ENCODE measurements around the gene ANKRD28.
"Not testable (repeated sequence)": the region's sequence is repeated elsewhere in the genome, so short reads cannot be mapped to it uniquely, and the experiment has no call there.

Gene ANKRD28

DNA sequence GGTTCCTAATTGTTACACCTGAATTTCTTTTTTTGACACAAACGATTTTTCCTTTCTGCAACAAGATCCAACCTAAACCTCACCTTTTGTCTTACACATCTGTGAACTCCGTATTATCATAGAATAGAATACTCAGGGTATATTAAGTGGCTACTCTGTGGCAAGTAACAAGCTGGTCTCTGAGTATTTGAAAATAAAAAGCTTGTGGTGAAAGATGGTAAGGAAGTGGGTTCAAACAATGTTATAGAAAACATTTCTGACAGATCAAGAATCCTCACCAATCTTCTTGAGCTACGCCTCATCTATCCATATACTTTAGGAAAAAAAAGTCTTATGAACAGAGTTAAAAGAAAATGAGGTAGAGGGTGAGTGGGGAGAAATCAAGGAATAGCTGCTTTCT is 3.5 kb upstream of the ANKRD28 start:
- DNase-seq = no peak

DNA sequence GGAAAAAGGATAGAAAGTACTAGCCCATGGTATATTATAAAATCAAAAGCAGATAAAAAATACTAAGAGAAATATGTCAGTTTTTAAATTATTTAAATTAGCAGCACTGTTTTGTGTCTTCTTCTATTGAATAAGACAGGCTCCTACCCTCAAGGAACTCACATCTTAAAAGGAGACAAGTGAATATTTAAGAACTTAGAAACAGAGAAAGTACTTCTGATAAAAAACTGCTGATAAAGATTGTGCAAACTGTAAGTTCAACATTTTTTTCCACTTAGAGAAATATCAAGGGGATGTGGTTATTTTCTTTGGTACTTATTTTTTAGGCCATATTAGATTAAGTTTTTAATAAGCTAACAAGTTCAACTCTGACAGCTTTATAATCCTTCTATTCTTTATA is 3.0 kb upstream of the ANKRD28 start:
- no peak for DNase-seq

GRCh38 chr3:15800327-15800726 is 2.5 kb upstream of the ANKRD28 start:
- no peak for DNase-seq

DNA sequence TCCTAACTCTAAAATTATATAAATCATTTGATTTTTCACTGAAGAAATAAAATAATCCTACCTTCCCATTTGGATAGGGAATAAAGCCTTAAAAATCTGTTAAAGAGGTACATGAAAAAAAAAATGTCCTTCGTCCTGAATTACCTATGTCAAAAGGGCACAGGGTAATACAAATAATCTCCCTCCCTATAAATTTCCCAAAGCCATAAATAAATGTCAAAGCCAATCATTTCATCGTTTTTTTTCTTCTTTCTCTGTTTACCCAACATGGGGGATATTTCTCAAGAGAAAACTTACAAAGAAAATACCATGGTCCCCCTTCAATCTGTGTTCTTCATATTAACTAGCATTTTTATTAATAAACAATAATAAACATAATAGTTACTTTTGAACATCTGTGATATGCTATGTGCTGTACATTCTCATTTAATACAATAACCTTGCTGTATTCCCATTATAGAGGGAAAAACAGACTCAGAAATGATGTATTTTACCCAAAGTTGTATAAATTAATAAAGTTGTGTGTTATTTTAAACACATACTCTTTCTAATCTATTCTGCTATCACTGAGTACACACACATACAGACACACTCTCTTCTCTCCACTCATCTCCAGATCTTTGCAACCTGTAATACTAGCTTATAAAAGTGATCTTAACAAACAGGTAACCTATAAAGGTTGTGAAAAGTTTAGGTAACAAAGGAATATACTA is 910 bp upstream of the ANKRD28 start:
- DNase-seq = no peak

- no peak for DNase-seq
Observed at GRCh38 chr3:15796771-15797641, 773 bp downstream of the ANKRD28 start.

- DNase-seq = no peak
Observed at GRCh38 chr3:15796331-15796730, 1.4 kb downstream of the ANKRD28 start.

- DNase-seq = no peak
Observed at GRCh38 chr3:15795651-15796308, 2.0 kb downstream of the ANKRD28 start.

DNA sequence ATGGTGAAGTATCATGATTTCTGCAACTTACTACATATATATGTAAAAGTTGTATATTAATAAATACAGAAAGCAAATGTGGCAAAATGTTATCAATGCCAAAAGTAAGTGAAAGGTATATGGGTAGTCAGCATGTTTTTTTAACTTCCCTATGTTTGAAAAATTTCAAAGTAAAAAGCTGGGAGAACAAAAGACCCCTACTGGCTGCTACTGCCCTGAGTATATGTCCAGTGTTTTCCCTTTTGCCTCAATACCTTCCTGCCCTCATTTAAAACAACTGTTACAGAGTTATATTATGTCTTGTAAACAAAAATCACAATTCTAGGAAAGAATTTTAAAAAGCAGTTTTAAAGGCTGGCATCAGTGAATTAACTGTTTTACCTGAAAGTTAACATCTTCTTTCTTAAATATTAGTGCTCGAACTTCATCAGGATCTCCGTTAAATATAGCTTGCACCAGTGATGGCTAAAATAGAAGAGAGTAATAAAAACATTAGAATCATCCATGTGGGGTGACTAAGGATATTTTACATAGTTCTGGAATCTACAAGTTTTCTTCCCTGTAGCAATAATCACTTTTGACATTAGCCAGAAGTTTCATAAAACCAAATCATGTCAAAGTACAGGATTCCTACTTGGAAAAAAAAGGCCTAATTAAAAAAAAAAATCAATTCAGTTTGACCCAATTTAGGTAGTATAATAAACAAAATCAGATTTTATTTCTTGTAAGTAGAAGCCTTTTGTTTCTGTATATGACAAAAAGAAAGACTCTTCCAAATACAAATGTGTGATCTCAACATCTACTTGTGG is 2.7 kb downstream of the ANKRD28 start:
- DNase-seq = no peak

DNA sequence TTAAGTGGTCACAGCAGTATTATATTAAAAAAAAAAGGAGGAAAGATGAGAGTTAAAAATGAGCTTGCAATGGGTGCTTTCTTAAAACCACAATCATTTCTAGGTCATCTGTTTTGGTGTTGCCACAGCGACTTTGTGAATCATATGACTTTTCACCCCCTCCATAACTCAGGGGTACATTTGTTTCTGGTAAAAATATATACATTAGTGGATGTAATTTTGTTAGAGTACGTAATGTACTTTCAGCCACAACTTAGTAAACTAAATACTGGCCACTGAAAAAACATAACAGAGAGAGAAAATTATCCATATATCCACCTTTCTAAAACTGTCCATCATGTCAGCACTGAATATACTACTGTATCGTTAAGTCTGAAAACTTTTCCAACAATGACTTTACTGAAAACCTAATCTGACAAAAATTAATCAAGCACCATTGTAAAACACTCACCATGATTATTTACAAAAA is 3.4 kb downstream of the ANKRD28 start:
- DNase-seq = no peak

GRCh38 chr3:15791525-15791924 is 6.3 kb downstream of the ANKRD28 start:
- DNase-seq = no peak

DNA sequence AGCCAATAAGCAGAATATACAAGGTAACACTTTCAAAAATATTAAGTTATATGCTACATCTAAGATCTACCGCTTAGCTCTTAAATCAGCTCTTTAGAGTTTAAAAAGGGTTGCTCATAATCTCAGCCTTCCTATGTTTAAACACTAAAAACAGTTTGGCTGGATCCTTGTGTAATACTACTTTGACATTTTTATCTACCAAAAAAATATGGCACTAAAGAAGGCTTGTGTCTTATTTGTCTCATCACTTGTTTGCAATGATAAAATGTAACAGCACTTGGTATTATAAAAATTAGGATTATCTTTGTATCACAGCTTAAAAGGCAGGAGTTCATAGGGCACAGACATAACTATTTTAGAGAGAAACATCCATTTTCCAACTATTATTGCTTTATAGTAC is 9.8 kb downstream of the ANKRD28 start:
- DNase-seq = no peak

DNA sequence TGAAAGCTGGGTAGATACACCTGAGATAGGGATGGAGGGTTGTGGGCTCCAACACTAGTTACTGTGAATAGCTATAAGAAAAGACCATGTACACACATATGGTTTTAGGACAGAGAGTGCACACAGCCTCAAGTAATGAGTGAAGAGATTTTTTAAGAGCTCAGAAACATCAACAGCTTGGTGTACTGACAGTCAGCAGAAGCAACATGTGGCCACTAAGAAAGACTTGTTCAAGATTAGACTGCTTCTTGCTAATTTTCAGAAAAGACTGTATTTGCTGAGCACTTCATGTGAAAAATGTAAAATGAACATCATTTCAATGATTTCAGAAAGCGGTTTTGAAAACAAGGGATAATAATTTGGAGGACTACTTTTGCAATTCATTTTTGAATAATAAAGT is 10.3 kb downstream of the ANKRD28 start:
- no peak for DNase-seq

GRCh38 chr3:15783361-15783969 is 14.3 kb downstream of the ANKRD28 start:
- no peak for DNase-seq

DNA sequence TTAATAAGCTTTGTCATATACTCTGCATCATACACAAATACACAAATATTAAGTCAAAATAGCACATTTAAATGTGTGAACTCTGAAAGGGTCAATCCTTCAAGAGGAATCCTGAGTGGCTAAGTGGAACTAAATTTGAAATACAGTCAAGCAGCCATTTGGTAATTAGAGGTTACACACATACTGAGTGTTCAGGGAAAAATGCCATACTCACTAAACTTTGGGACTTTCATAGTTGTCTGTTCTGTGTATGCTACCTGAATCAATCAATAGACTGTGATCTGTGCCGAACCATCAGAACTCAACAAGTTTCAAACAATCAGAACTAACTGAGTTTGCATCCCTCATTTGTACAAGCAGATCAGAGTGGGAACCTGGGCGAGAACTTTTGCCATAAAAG is 15.3 kb downstream of the ANKRD28 start:
- DNase-seq = no peak

DNA sequence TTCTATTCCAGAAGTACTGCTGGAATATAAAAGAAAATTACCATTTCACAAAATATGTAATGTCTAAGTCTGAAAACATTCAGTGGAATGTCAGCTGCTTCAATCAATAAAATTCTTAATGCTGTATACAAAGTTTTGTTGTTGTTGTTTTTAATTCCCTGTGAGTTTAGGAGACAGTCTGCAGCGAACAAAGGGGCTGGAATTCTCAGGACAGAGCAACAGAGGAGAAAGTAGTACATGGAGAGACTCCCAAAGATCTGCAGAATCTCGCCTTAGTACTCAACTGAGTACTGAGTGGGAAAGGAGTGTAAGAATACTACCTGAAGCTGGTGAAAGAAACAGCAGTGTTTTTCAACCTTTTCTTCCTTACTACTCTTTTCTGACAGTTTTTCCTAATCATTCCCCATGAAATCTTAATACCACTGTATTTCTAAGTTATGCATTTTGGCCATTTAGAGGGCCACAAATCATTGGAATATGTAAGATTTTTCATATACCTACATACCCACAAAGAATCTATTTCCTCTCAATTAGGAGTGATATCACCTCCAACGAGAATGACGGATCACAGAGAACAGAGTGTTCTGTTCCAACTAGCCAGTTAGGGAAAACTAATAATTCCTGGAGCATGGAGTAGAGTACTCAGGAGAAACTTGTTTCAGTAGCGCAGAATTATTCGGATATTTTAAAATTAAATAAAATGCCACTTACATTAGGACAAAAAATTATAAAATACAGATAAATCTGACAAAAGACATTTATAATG is 16.0 kb downstream of the ANKRD28 start:
- DNase-seq = no peak

GRCh38 chr3:15781131-15781530 is 16.6 kb downstream of the ANKRD28 start:
- DNase-seq = no peak

DNA sequence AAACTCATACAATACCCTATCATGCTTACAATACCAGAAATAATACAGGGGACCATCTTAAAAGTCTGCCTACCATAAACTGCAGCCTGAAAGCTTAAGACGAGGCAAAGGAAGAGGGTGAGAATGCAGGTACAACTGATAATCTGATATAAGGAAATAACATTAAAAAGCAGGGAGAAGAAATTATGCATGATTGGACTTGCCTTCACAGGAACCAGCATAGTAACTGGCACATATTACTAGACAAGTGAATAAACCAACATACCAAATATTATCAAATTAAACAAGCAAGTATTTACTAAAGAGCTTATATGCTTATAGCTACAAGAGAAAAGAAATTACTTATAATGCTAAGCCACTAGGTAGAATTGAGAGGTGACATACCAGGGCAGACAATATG is 18.7 kb downstream of the ANKRD28 start:
- no peak for DNase-seq

- DNase-seq = no peak
Observed at GRCh38 chr3:15778332-15778858, 19.4 kb downstream of the ANKRD28 start.

GRCh38 chr3:15774931-15775560 is 22.7 kb downstream of the ANKRD28 start:
- DNase-seq = not testable (repeated sequence)

DNA sequence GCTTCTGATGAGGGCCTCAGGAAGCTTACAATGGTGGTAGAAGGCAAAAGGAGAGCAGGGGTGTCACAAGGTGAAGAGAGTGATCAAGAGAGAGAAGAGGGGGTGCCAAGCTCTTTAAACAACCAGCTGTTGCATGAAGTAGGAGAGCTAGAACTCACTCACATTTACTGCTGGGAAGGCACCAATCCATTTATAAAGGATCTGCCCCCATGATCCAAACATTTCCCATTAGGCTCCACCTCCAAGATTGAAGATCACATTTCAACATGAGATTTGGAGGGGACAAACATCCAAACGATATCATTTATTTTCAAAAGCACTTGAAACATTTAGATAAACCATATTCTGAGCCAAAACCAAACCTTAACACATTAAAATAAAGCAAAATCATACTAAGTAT is 26.3 kb downstream of the ANKRD28 start:
- no peak for DNase-seq
